Esophagus muscularis mucosa (tissue), 4 donors: ENCODE measurements around the gene TOX2.

Experiments
- EP300 ChIP-seq: sonication (generic); formaldehyde crosslinking; IDR thresholded peaks from one replicate; pipeline ENCODE4 v1.6.1; 2017; ENCODE audit warnings: antibody characterized with exemption
- POLR2AphosphoS5 ChIP-seq, 2 donors: sonication (generic); formaldehyde crosslinking; IDR thresholded peaks; one replicate each; pipeline ENCODE4 v1.6.1; 2017; ENCODE audit warnings: antibody characterized with exemption in 2 of 2
- TF ChIP-seq, protein P1 (sequence below), 3 experiments: fragments of 200-600 bp in 2 of 3; fragments of 450-650 bp in 1 of 3; sonication (generic) in 2 of 3; IDR thresholded peaks; one replicate each; pipeline ENCODE4 v1.5.1; 2017 to 2019; ENCODE audit warnings: antibody characterized with exemption in 3 of 3, mild to moderate bottlenecking in 2 of 3, moderate library complexity in 1 of 3

DNA sequence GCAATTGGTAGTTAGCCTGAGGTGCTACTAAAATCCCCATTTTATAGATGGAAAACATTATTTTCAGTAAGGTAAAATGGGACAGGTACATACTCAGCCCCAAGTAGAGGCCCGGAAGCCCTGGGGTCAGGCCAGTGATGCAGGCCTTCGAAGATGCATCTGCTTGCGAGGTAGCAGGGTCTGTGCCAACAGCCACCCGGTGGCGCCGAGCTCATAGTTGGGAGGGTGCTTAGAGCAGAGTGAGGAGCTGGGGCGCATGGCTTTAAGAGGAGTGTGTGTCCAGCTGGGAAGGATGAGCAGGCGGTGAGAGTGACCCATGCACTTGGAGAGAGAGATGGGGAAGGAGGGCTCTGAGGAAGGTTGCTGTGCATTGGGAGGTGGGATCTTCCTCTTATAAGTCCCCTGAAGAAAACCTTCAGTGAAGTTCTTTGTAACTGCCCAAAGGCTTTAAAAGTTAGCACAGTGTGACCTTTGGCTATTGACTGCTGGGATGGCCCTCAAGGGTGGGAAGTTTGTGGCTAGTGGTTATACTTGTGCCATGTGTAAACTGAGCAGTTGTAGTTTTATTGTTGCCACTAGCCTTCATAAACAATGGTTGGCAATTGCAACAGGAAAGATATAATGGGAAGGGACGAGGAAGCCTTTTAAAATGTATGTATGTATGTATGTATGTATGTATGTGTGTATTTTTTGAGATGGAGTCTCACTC lies 71.1 kb downstream of the TOX2 start:
- TF ChIP-seq, protein P1, sequence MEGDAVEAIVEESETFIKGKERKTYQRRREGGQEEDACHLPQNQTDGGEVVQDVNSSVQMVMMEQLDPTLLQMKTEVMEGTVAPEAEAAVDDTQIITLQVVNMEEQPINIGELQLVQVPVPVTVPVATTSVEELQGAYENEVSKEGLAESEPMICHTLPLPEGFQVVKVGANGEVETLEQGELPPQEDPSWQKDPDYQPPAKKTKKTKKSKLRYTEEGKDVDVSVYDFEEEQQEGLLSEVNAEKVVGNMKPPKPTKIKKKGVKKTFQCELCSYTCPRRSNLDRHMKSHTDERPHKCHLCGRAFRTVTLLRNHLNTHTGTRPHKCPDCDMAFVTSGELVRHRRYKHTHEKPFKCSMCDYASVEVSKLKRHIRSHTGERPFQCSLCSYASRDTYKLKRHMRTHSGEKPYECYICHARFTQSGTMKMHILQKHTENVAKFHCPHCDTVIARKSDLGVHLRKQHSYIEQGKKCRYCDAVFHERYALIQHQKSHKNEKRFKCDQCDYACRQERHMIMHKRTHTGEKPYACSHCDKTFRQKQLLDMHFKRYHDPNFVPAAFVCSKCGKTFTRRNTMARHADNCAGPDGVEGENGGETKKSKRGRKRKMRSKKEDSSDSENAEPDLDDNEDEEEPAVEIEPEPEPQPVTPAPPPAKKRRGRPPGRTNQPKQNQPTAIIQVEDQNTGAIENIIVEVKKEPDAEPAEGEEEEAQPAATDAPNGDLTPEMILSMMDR (IDR thresholded peaks at IDR 0.05): no peak
- TF ChIP-seq POLR2AphosphoS5 (IDR thresholded peaks at IDR 0.05) (no peak), EP300 (no peak)
